GM12801 (cell line): ENCODE results near the gene RASL12.

ENCODE experiments used
- TF ChIP-seq, protein P1 (sequence below): IDR thresholded peaks from one replicate; pipeline ENCODE4 v1.5.1; 2011; ENCODE audit warnings: control low read depth; ENCODE audit not compliant: insufficient read length; ENCODE audit errors: extremely low read depth

RASL12 gene

DNA sequence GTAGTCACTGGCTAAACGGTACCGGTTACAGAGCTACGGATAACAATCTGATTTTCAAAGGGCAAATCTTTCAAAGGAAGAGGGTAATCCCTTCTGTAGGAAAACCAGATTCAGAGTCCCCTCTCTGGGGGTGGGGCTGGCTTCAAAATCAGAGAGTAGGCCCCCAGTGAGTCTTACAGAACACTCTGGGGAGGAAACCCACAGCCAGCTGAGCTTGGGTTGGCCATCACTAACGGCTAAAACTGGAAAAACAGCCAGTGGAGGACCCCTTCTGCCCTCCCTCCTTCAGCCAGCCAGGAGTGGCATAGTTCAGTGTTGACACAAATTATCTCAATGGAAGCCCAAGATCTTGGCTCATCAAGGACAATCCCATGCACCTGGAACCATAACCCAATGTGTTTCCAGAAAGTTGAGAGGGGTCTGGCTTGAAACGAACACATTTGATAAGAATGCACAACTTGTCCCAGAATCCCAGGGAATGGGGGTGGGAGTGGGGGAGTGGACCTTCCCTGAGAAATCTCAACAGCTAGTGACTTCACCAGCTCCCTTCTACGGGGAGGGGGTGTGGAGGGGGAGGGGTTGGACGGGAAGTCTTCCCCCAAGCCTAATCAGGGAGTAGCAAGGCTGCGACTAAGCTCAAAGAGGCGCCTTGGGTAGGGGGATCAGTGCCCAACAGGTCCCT lies 1.0 kb downstream of the RASL12 start:
- TF ChIP-seq, protein P1, sequence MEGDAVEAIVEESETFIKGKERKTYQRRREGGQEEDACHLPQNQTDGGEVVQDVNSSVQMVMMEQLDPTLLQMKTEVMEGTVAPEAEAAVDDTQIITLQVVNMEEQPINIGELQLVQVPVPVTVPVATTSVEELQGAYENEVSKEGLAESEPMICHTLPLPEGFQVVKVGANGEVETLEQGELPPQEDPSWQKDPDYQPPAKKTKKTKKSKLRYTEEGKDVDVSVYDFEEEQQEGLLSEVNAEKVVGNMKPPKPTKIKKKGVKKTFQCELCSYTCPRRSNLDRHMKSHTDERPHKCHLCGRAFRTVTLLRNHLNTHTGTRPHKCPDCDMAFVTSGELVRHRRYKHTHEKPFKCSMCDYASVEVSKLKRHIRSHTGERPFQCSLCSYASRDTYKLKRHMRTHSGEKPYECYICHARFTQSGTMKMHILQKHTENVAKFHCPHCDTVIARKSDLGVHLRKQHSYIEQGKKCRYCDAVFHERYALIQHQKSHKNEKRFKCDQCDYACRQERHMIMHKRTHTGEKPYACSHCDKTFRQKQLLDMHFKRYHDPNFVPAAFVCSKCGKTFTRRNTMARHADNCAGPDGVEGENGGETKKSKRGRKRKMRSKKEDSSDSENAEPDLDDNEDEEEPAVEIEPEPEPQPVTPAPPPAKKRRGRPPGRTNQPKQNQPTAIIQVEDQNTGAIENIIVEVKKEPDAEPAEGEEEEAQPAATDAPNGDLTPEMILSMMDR = no peak

DNA sequence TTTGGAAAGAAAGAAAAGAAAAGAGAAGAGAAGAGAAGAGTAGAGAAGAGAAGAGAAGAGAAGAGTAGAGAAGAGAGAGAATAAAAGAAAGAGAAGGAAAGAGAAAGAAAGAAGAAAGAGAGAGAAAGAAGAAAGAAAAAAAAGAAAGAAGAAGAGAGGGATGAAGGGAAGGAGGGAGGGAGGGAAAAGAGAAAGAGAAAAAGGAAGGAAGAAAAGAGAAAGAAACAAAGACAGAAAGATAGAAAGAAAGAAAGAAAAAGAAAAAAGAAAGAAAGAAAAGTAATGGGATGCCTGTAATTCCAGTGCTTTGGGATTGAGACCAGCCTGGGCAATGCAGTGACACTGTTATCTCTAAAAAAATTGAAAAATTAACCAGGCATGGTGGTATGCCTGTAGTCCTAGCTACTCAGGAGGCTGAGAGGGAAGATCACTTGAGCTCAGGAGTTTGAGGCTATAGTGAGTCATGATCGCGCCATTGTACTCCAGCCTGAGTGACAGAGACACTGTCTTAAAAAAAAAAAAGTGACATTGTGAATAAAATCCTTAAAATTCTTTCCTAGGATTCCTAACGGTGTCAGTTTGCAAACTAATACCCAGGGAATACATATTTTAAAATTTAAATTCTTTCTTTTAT lies 1.7 kb downstream of the RASL12 start:
- TF ChIP-seq, protein P1 = no peak

DNA sequence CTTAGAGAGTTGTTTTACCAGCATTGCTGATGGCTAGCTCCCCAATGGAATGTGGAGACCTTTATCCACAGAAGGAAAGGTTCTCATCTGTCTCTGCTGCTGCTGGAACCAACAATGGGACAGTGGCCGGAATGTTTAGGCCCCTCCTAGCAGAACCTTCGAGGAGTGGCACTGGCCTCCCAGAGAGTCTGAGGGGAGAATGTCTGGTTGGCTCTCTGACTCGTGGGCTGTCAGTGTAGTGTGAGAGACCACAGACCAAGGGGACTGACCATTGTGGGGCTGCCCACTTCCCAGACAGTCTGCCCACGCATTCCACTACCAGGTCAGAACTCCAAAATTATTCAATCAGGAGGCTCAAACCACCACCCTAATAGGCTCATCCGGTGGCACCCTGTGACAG lies 5.1 kb downstream of the RASL12 start:
- TF ChIP-seq, protein P1 = no peak

DNA sequence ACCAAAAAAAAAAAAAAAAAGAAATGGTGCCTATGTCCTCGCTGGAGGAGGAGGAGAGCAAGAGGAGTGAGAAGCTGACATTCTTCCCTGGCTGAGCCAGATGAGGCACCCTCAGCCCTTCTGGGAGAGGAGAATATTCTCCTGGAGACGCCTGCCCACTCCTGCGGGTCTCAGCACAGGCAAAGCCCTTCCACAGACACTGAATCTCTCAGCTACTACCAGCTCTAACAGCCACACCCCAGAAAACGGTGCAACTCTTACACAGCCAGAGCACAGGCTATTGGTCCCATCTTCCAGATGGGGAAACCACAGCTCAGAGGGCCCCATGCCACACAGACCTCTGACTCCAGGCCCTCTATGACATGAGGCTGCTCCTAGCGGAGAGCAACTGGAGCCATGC lies 5.7 kb downstream of the RASL12 start:
- TF ChIP-seq, protein P1 = no peak

DNA sequence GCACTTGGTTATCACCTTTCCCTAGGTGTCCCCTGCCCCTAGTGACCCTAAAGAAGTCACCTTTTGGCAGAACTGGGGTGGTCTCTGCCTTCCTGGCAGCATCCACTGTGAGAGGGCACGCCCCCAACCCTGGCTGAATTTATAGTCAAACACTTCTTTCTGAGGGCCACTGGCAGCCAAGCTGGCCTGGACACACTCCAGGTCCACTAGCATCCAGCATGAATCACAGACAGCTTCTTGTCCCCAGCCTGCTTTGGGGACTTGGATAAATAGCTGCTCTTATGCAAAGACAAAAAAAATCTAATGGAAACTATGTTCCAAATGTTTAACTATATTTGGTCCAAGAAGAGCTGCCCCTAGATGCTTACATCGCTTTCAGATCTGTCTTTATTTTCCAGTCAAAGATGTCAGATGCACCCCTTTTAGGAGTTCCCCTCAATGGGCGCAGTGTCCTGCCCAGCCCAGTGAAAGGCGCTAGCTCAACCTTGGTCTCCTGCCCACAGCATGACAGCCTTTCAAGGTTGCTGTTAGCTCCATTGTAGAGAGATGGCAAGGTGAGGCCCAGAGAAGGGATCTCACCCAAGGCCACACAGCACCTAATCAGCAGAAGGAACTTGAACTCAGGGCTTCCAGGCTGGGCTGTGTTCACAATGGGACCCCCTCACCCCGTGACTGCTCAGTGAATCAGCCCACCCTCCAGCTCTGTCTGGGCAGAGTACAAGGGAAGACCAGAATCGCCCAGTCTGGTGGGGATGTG lies 7.0 kb downstream of the RASL12 start:
- TF ChIP-seq, protein P1 = no peak

DNA sequence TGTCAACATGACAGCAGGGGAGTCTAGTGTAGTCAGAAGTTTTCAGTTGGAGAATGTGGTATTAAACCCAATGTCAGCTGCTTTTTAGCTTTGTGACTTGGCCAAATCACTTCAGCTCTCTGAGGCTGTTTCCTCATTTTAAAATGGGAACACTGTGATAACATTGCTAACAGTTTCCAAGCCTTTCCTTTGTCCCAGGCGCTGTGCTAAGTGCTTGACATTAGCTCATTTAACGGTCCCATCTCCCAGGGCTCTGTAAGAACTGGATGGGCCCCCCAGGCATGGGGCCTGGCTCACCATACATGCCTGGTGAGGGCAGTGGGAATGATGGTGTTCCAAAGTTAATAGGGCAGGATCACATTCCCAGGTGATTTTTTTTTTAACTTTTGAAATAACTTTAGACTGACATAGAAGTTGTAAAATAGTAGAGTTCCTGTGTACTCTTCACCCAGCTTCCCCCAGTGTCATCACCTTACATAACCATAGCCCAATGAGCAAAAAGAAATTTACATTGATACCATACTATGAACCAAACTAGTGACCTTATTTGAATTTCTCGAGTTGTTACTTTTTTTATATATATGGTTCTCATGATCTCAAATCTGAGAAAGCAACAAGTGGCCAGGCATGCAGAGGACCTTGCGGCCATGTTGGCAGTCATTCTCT lies 7.7 kb downstream of the RASL12 start:
- TF ChIP-seq, protein P1 = no peak

DNA sequence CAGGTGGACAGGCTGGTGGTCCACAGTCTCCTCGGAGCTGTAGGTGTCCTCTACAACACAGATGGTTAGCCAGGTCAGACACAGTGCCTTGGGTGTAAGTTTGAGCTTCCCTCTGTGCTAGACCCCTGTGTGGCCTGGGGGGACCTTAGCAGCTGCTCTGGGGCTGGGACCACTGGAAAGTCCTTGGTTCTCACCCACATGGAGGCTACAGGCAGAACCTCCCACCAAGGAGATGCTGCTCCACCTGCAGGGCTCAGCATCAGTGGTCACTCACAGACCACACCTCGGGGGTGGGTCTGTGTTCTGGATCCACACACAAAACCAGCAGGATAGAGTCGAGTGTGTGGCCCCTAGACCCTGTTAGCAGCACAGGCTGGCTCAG lies 8.4 kb downstream of the RASL12 start:
- TF ChIP-seq, protein P1 = no peak
